CD4-positive, alpha-beta memory T cell (primary cell): Measurements from ENCODE around the gene MOGAT1. TPM values are rescaled to one million over a fixed set of nuclear protein-coding genes. Genes with fewer than 3 reads are reported as not detected.

ENCODE experiments used
- CTCF ChIA-PET: fragments of 350-600 bp; sonication (Branson Sonifier 250); formaldehyde crosslinking; loops from one replicate; lab custom pipeline; 2021; ENCODE audit warnings: inconsistent platforms; ENCODE audit not compliant: partially characterized antibody; lab: Charles Lee
- POLR2A ChIA-PET: fragments of 350-600 bp; sonication (Branson Sonifier 250); formaldehyde crosslinking; loops from one replicate; lab custom pipeline; 2021; ENCODE audit not compliant: partially characterized antibody; lab: Charles Lee
- DNase-seq, 5 donors: peaks; one replicate each; pipeline versions ENCODE4 v3.0.0 to v3.0.0-alpha.2; 2020 to 2022; ENCODE audit warnings: mixed read lengths in 1 of 5
- H3K27ac ChIP-seq: one replicate; pipeline ENCODE4 v1.7.0; 2013; ENCODE audit warnings: low read depth, low read length
- H3K27me3 ChIP-seq: 2 replicates; pipeline ENCODE4 v1.7.0; 2013; ENCODE audit warnings: mild to moderate bottlenecking, low read length, moderate library complexity; ENCODE audit not compliant: insufficient read depth
- H3K36me3 ChIP-seq: 2 replicates; pipeline ENCODE4 v1.7.0; 2013; ENCODE audit warnings: mild to moderate bottlenecking, low read length, moderate library complexity; ENCODE audit not compliant: insufficient read depth
- H3K4me1 ChIP-seq: 2 replicates; pipeline ENCODE4 v1.7.0; 2013; ENCODE audit warnings: mild to moderate bottlenecking, low read length, moderate library complexity; ENCODE audit not compliant: insufficient read depth
- H3K4me3 ChIP-seq, 2 donors: one replicate each; pipeline ENCODE4 v1.7.0; 2013; ENCODE audit warnings: low read length in 2 of 2, mild to moderate bottlenecking in 1 of 2
- H3K9me3 ChIP-seq, 2 donors: one replicate each; pipeline ENCODE4 v1.7.0; 2013; ENCODE audit warnings: low read length in 2 of 2, control low read depth in 1 of 2; ENCODE audit not compliant: control insufficient read depth in 1 of 2
- H3K27ac Mint-ChIP-seq, 7 donors: one replicate each; pipeline ENCODE4 v1.8.0; 2020 to 2021; ENCODE audit warnings: mixed read lengths in 7 of 7, mild to moderate bottlenecking in 6 of 7, inconsistent platforms in 3 of 7, moderate library complexity in 3 of 7
- H3K27me3 Mint-ChIP-seq, 2 donors: one replicate each; pipeline ENCODE4 v1.8.0; 2020 to 2021; ENCODE audit warnings: mixed read lengths in 2 of 2
- H3K36me3 Mint-ChIP-seq, 2 donors: one replicate each; pipeline ENCODE4 v1.8.0; 2020 to 2021; ENCODE audit warnings: mixed read lengths in 2 of 2, inconsistent platforms in 1 of 2, mild to moderate bottlenecking in 1 of 2
- H3K4me1 Mint-ChIP-seq, 4 donors: one replicate each; pipeline ENCODE4 v1.8.0; 2020 to 2021; ENCODE audit warnings: mixed read lengths in 4 of 4, mild to moderate bottlenecking in 1 of 4
- H3K4me3 Mint-ChIP-seq, 8 donors: one replicate each; pipeline ENCODE4 v1.8.0; 2020 to 2021; ENCODE audit warnings: mixed read lengths in 8 of 8, mild to moderate bottlenecking in 7 of 8, moderate library complexity in 6 of 8, inconsistent platforms in 3 of 8
- H3K9me3 Mint-ChIP-seq, 8 donors: one replicate each; pipeline ENCODE4 v1.8.0; 2020 to 2021; ENCODE audit warnings: mixed read lengths in 8 of 8, mild to moderate bottlenecking in 5 of 8, inconsistent platforms in 3 of 8, moderate library complexity in 1 of 8
- intact Hi-C: fragments of 100-400 bp; cut with micrococcal nuclease; formaldehyde crosslinking; loops from one replicate; pipeline ENCODE4 v1.15.1; 2023
- polyA plus RNA-seq, 2 donors: library from polyadenylated mRNA; unstranded; fragments of 300-500 nt; fragmentation: Illumina TruSeq; gene quantifications; one replicate each; pipeline ENCODE4 v1.2.3, GENCODE V29; 2021
- total RNA-seq, 2 experiments: library from RNA; stranded (reverse); gene quantifications; one replicate each; pipeline ENCODE4 v1.2.3, GENCODE V29; 2021

Gene MOGAT1, protein sequence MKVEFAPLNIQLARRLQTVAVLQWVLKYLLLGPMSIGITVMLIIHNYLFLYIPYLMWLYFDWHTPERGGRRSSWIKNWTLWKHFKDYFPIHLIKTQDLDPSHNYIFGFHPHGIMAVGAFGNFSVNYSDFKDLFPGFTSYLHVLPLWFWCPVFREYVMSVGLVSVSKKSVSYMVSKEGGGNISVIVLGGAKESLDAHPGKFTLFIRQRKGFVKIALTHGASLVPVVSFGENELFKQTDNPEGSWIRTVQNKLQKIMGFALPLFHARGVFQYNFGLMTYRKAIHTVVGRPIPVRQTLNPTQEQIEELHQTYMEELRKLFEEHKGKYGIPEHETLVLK
- not detected for total RNA-seq
- polyA plus RNA-seq: not detected

DNA sequence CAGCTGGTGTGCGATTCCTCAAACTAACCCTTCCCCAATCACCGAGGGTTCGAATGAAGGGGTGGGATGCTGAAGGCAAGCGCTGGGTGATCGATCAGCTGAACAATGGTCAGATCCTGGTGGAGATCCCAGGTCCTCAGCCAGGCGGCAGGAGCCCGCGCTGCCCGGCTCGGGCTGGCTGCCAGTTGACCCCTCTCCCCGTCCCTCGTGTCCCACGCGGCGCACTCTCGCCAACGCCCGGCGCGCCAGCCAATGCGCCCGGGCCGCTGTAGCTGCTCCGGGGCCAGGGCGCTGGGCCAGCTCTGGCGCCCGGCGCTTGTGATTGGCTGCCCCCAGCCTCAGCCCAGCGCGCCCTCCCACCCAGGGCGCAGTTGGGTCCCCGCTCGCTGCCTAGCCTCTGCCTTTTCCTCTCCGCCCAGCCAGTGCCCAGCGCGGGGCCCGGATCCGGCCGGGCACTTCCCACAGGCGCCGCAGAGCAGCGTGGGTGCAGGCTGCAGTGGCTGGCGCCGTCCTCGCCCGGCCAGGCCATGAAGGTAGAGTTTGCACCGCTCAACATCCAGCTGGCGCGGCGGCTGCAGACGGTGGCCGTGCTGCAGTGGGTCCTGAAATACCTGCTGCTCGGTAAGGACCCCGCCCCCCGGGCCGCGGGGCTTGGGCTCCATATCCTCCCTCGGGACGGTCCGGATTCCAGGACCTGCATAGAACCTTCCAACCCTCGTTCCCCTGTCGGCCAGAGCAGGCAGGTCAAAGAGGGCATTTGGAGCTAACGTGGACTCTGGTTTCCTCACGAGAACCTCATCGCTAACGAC, at the start of gene MOGAT1:
MOGAT1 (plus strand) TSS at position 400 of the 809 bp plus-strand sequence; CDS start at position 528, 128 bp downstream.
- H3K4me1 ChIP-seq: peaks cover 9% of the 10 kb centered on the region
- no peaks in the 10 kb centered on the region for H3K36me3 Mint-ChIP-seq
- no peaks in the 10 kb centered on the region for H3K36me3 ChIP-seq
- no peaks in the 10 kb centered on the region for H3K27me3 ChIP-seq
- ChIA-PET CTCF (interaction anchor here (1.5 kb wide), 1 partner anchor 10 kb away, joined by 3 read pairs; no protein-coding TSS in a partner anchor), POLR2A (no interaction called here)
- H3K4me1 Mint-ChIP-seq: peaks cover 4 to 10% (median 8%) of the 10 kb centered on the region in 4 donors
- peaks cover 0 to 2% (median 0%) of the 10 kb centered on the region in 8 donors for H3K9me3 Mint-ChIP-seq
- no peak within 1 kb of the TSS for H3K27ac ChIP-seq
- no peaks in the 10 kb centered on the region for H3K9me3 ChIP-seq
- no peak for DNase-seq
- intact Hi-C loops: no loop called here
- H3K4me3 ChIP-seq: no peak within 1 kb of the TSS
- H3K27ac Mint-ChIP-seq: no peak within 1 kb of the TSS
- peak within 1 kb of the TSS; percentile 17 to 78 (median 58) for H3K4me3 Mint-ChIP-seq
- peaks cover 33 to 48% of the 10 kb centered on the region in 2 donors for H3K27me3 Mint-ChIP-seq

DNA sequence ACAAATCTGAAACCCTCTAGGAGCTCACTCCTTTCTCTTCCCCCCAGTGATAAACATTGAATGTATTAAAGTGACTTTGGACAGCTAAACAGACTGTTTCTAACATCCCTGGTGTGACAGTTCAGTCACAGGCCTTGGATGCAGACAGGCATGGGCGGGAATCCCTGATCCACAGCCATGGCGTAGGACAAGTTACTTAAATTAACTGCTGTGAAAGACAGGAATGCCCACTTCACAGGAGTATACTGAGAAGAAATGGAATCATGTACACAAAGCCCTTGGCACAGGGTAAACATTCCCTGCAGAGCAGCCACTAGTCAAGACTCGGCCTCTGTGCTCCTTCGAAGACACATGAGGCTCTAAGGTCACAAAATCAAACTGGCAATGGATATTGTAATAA, 49.6 kb upstream of the MOGAT1 start:
- Mint-ChIP-seq H3K9me3 (no peaks in the 10 kb centered on the region), H3K4me1 (peaks cover 0 to 1% (median 0%) of the 10 kb centered on the region in 4 donors), H3K36me3 (peaks cover 58 to 59% of the 10 kb centered on the region in 2 donors), H3K4me3 (no peak overlapping the region), H3K27me3 (no peaks in the 10 kb centered on the region), H3K27ac (no peak overlapping the region)
- Histone ChIP-seq H3K9me3 (no peaks in the 10 kb centered on the region), H3K4me1 (no peaks in the 10 kb centered on the region), H3K27me3 (no peaks in the 10 kb centered on the region), H3K27ac (no peak overlapping the region), H3K4me3 (no peak overlapping the region), H3K36me3 (peaks cover 26% of the 10 kb centered on the region)
- CTCF ChIA-PET: no interaction called here
- POLR2A ChIA-PET: no interaction called here
- DNase-seq: no peak
- intact Hi-C loops: no loop called here

DNA sequence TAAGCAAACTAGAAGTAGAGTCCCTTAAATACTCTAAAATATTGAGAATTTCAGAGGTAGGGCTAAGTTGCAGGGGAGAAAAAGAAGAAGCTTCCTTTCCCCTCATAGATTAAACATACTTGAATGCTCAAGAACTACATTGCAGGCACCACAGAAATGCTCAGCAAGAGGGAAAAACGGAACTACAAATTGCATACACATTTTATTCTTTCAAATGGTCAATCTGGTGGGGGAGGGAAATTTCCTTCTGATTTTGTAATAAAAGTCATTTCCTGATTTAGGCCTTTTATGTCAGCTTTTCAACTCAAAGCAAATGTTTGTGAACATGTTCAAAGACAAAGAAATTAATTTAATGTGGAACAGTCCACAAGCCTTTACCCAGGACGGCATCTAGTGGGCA, 48.5 kb upstream of the MOGAT1 start:
- H3K27me3 ChIP-seq: no peaks in the 10 kb centered on the region
- intact Hi-C loops: no loop called here
- no peaks in the 10 kb centered on the region for H3K9me3 Mint-ChIP-seq
- peaks cover 33% of the 10 kb centered on the region for H3K36me3 ChIP-seq
- no peak overlapping the region for H3K4me3 Mint-ChIP-seq
- H3K27ac Mint-ChIP-seq: no peak overlapping the region
- no peak for DNase-seq
- H3K4me1 ChIP-seq: no peaks in the 10 kb centered on the region
- no peaks in the 10 kb centered on the region for H3K9me3 ChIP-seq
- CTCF ChIA-PET: interaction anchor here (1.0 kb wide), 1 partner anchor 8 kb away, joined by 4 read pairs; no protein-coding TSS in a partner anchor
- peaks cover 0 to 1% (median 0%) of the 10 kb centered on the region in 4 donors for H3K4me1 Mint-ChIP-seq
- POLR2A ChIA-PET: no interaction called here
- H3K36me3 Mint-ChIP-seq: peaks cover 65 to 68% of the 10 kb centered on the region in 2 donors
- no peak overlapping the region for H3K27ac ChIP-seq
- no peaks in the 10 kb centered on the region for H3K27me3 Mint-ChIP-seq
- H3K4me3 ChIP-seq: no peak overlapping the region

DNA sequence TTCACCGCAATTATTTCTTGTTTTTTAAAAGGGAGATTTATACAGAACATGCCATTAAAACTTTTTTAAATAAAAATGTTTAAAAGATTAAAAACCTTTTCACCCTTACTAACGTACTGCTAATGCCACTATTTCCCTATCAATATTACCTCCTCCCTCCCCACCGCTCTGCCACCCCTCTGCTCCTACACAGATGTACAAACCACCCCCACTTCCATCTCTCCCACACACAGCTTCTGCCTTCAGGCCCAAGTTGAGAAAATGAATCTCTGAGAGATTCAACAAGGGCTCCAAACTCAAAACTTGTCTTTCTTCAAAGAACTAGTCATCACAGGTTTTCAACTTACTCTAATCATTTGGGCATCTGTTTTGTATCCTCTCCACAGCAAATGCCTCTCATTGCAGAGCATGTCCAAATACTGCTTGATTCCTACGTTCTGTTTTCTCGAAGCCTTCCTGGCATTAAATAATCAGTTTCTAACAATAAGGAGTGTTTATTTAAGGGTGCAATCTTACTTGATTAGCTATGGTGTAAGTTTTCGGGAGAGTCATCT, 47.6 kb upstream of the MOGAT1 start:
- no peaks in the 10 kb centered on the region for H3K27me3 ChIP-seq
- peaks cover 0 to 1% (median 0%) of the 10 kb centered on the region in 4 donors for H3K4me1 Mint-ChIP-seq
- no peak overlapping the region for H3K4me3 Mint-ChIP-seq
- peaks cover 66 to 70% of the 10 kb centered on the region in 2 donors for H3K36me3 Mint-ChIP-seq
- H3K36me3 ChIP-seq: peaks cover 39% of the 10 kb centered on the region
- no peaks in the 10 kb centered on the region for H3K27me3 Mint-ChIP-seq
- H3K9me3 ChIP-seq: no peaks in the 10 kb centered on the region
- H3K9me3 Mint-ChIP-seq: no peaks in the 10 kb centered on the region
- no peak overlapping the region for H3K27ac ChIP-seq
- DNase-seq: no peak
- peak overlapping the region in 3 of 7 donors; percentile 33 to 55 (median 46) for H3K27ac Mint-ChIP-seq
- no peak overlapping the region for H3K4me3 ChIP-seq
- CTCF ChIA-PET: interaction anchor here (1.0 kb wide), 1 partner anchor 9 kb away, joined by 4 read pairs; no protein-coding TSS in a partner anchor
- no peaks in the 10 kb centered on the region for H3K4me1 ChIP-seq
- intact Hi-C loops: no loop called here
- POLR2A ChIA-PET: no interaction called here

DNA sequence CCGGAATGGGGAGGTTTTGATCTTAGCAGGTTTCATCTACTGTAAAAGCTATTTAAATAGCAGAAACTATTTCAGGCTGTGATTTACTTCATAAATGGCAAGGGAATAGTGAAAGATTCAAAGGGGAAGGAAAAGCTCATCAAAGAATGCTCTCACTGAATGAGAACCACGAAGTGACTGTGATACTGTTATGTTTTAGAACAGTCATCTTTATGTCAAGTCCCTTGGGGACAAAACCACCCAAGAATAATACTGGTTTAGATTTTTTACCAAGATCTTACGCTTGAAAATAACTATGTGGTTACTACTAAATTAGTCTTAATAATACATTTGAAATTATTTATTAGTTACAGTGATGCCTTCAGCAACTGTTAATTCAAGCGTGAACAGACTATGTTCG, 43.7 kb upstream of the MOGAT1 start:
- Mint-ChIP-seq H3K4me3 (no peak overlapping the region), H3K36me3 (peaks cover 68 to 70% of the 10 kb centered on the region in 2 donors), H3K27ac (no peak overlapping the region), H3K27me3 (no peaks in the 10 kb centered on the region), H3K9me3 (no peaks in the 10 kb centered on the region), H3K4me1 (no peaks in the 10 kb centered on the region)
- H3K9me3 ChIP-seq: no peaks in the 10 kb centered on the region
- H3K36me3 ChIP-seq: peaks cover 59% of the 10 kb centered on the region
- POLR2A ChIA-PET: no interaction called here
- H3K27ac ChIP-seq: no peak overlapping the region
- CTCF ChIA-PET: no interaction called here
- no peak for DNase-seq
- no peaks in the 10 kb centered on the region for H3K4me1 ChIP-seq
- no peaks in the 10 kb centered on the region for H3K27me3 ChIP-seq
- intact Hi-C loops: no loop called here
- no peak overlapping the region for H3K4me3 ChIP-seq

DNA sequence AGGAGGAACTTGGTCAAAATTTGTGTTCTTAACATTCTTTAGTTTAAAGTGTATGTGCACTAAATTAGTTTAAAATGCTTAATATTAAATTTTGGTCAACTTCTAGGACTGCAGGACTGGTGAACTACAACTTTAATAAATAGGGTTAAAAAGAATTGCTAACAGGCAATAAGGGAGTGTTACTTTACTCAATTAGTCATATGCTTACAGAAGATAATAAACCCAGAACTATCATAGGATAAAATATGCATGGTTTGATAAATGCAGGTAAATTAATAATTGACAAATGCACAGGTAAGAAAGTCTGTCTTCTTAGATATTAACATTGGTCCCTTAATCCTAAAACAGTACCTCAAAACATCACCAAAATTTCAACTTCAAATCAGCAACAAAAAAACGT, 36.2 kb upstream of the MOGAT1 start:
- DNase-seq: no peak
- intact Hi-C loops: no loop called here
- H3K4me3 Mint-ChIP-seq: no peak overlapping the region

DNA sequence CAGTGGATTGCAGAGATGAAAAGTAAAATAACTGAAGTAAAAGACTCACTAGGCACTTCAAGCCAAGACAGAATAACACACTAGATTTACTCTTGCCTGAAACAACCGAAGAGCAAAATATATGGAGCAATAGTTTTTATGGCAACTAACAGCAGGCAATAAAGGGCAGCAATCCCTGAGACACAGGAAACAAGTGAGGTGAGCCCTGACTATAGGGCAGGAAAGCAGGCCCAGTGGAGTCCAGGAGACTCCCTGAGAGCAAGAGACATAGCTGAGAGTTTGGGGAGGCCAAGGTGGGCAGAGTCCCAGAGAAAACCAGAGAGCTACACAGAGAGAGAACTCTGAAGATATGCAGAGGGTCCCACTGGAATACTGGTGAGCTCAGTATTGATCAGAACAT, 34.4 kb upstream of the MOGAT1 start:
- H3K27me3 ChIP-seq: no peaks in the 10 kb centered on the region
- H3K36me3 ChIP-seq: peaks cover 43% of the 10 kb centered on the region
- no peaks in the 10 kb centered on the region for H3K4me1 ChIP-seq
- no peak overlapping the region for H3K27ac Mint-ChIP-seq
- peaks cover 0 to 5% (median 3%) of the 10 kb centered on the region in 4 donors for H3K4me1 Mint-ChIP-seq
- H3K9me3 ChIP-seq: no peaks in the 10 kb centered on the region
- no peak overlapping the region for H3K4me3 Mint-ChIP-seq
- peaks cover 57 to 58% of the 10 kb centered on the region in 2 donors for H3K36me3 Mint-ChIP-seq
- DNase-seq: no peak
- H3K4me3 ChIP-seq: no peak overlapping the region
- peaks cover 0 to 4% (median 0%) of the 10 kb centered on the region in 8 donors for H3K9me3 Mint-ChIP-seq
- H3K27ac ChIP-seq: no peak overlapping the region
- intact Hi-C loops: no loop called here
- ChIA-PET CTCF (no interaction called here), POLR2A (no interaction called here)
- no peaks in the 10 kb centered on the region for H3K27me3 Mint-ChIP-seq

More for the DNA sequence above, 36.2 kb upstream of the MOGAT1 start:
- H3K9me3 Mint-ChIP-seq: peaks cover 0 to 4% (median 0%) of the 10 kb centered on the region in 8 donors
- Histone ChIP-seq H3K36me3 (peaks cover 46% of the 10 kb centered on the region), H3K4me3 (no peak overlapping the region), H3K27me3 (no peaks in the 10 kb centered on the region), H3K4me1 (no peaks in the 10 kb centered on the region), H3K27ac (no peak overlapping the region), H3K9me3 (no peaks in the 10 kb centered on the region)
- H3K36me3 Mint-ChIP-seq: peaks cover 58 to 60% of the 10 kb centered on the region in 2 donors
- ChIA-PET POLR2A (no interaction called here), CTCF (no interaction called here)
- H3K4me1 Mint-ChIP-seq: peaks cover 0 to 5% (median under 1%) of the 10 kb centered on the region in 4 donors
- H3K27me3 Mint-ChIP-seq: no peaks in the 10 kb centered on the region
- peak overlapping the region in 1 of 7 donors; percentile 35 for H3K27ac Mint-ChIP-seq
